Spleen (tissue), 11 donors: ENCODE data around the gene NEK10. TPM values are rescaled to one million over a fixed set of nuclear protein-coding genes. Genes with fewer than 3 reads are reported as not detected.

Source experiments
- DNase-seq: peaks from one replicate; pipeline ENCODE4 v3.0.0-alpha.2; 2020
- H3K27ac ChIP-seq, 8 donors: fragments of 200-600 bp; sonication (generic) in 7 of 8; 1 replicate in 4 of 8; 2 replicates in 4 of 8; pipeline versions ENCODE4 v1.5.0 to v1.8.0; 2016 to 2021; ENCODE audit warnings: inconsistent platforms in 4 of 8, mild to moderate bottlenecking in 4 of 8, moderate library complexity in 1 of 8
- H3K27me3 ChIP-seq, 7 donors: fragments of 200-600 bp; sonication (generic) in 6 of 7; replicated peaks in 1 of 7; 1 replicate in 4 of 7; 2 replicates in 3 of 7; pipeline versions ENCODE4 v1.5.0 to v1.8.0; 2016 to 2021; ENCODE audit warnings: inconsistent platforms in 3 of 7, mild to moderate bottlenecking in 1 of 7
- H3K36me3 ChIP-seq, 6 donors: fragments of 200-600 bp; sonication (generic) in 5 of 6; 1 replicate in 4 of 6; 2 replicates in 2 of 6; pipeline versions ENCODE4 v1.5.0 to v1.8.0; 2016 to 2021; ENCODE audit warnings: inconsistent platforms in 2 of 6
- H3K4me1 ChIP-seq, 6 donors: fragments of 200-600 bp; sonication (generic) in 5 of 6; 1 replicate in 3 of 6; 2 replicates in 3 of 6; pipeline versions ENCODE4 v1.5.0 to v1.8.0; 2016 to 2021; ENCODE audit warnings: inconsistent platforms in 3 of 6
- H3K4me3 ChIP-seq, 8 donors: fragments of 200-600 bp; sonication (generic) in 7 of 8; 1 replicate in 4 of 8; 2 replicates in 4 of 8; pipeline versions ENCODE4 v1.5.0 to v1.8.0; 2016 to 2021; ENCODE audit warnings: inconsistent platforms in 4 of 8, mild to moderate bottlenecking in 4 of 8, moderate library complexity in 2 of 8
- H3K9me3 ChIP-seq, 8 donors: fragments of 200-600 bp; sonication (generic) in 7 of 8; 1 replicate in 4 of 8; 2 replicates in 4 of 8; pipeline versions ENCODE4 v1.5.0 to v1.8.0; 2016 to 2021; ENCODE audit warnings: inconsistent platforms in 4 of 8
- CTCF ChIP-seq, 11 experiments: fragments of 200-600 bp in 7 of 11; fragments of 450-650 bp in 4 of 11; sonication (generic) in 4 of 11; IDR thresholded peaks in 8 of 11; conservative IDR thresholded peaks in 3 of 11; 1 replicate in 7 of 11; 2 replicates in 4 of 11; pipeline versions ENCODE4 v1.4.0 to v1.8.0; 2016 to 2021; ENCODE audit warnings: antibody characterized with exemption in 11 of 11, inconsistent platforms in 4 of 11, mild to moderate bottlenecking in 1 of 11
- POLR2A ChIP-seq, 3 donors: fragments of 450-650 bp; IDR thresholded peaks; one replicate each; pipeline ENCODE4 v1.5.1; 2017; ENCODE audit warnings: antibody characterized with exemption in 3 of 3, mild to moderate bottlenecking in 1 of 3
- POLR2AphosphoS5 ChIP-seq, 3 donors: sonication (generic); formaldehyde crosslinking; IDR thresholded peaks; one replicate each; pipeline ENCODE4 v1.5.1; 2017; ENCODE audit warnings: antibody characterized with exemption in 3 of 3
- WGBS, 5 donors: extraction: QIAGEN DNeasy Blood & Tissue Kit in 3 of 5; methylation state at CpG; one replicate each; pipeline versions ENCODE4 v1.1.5 to v1.1.7; 2013 to 2018; 5-methylcytosine and 5-hydroxymethylcytosine counted together
- intact Hi-C: fragments of 100-400 bp; cut with DNase I; formaldehyde crosslinking; loops from one replicate; pipeline ENCODE4 v1.15.0; 2023; ENCODE audit warnings: low total_unique reads
- polyA plus RNA-seq, 3 donors: library from polyadenylated mRNA; stranded (reverse); fragments of 200-250 nt; gene quantifications; one replicate each; pipeline ENCODE4 v1.2.1, GENCODE V29; 2013
- total RNA-seq, 7 donors: library from RNA; depleted of rRNA in 3 of 7; stranded (reverse); fragments of >200 nt in 3 of 7; fragmentation: NEBNext Ultra II Directional in 4 of 7; extraction: Animal tissue kit (Norgen Biotek cat#: 25700) in 4 of 7; gene quantifications; one replicate each; pipeline versions ENCODE4 v1.1.0 to v1.2.1, GENCODE V29; 2016 to 2021
- donor health status: healthy with polysubstance abuse.
- donor health status: DM: no; HTN: no; CAD: no; lungs with moderate emphysema.
- donor health status: DM: no; HTN: no; CAD: no.
- donor health status: Bipolar disorder and iron deficiency.
- donor health status: healthy.
- donor health status: DM: no; HTN: no; CAD: no.
- donor health status: DM: yes; HTN: yes; CAD: no.

Gene NEK10
- total and polyA plus RNA-seq, 10 donors: 0.29 to 4.1 (median 1.7) TPM

- Histone ChIP-seq H3K4me3 (no peak overlapping the region), H3K4me1 (no peaks in the 10 kb centered on the region), H3K27me3 (no peaks in the 10 kb centered on the region), H3K9me3 (no peaks in the 10 kb centered on the region), H3K27ac (no peak overlapping the region), H3K36me3 (no peaks in the 10 kb centered on the region)
- TF ChIP-seq CTCF (IDR thresholded peaks at IDR 0.05 in 8 of 11, conservative IDR thresholded peaks at IDR 0.05 in 3 of 11) (no peak), POLR2A (IDR thresholded peaks at IDR 0.05) (no peak), POLR2AphosphoS5 (IDR thresholded peaks at IDR 0.05) (no peak)
- WGBS, 5 donors: 80 to 94% (median 89%) methylated on average over 3 of the region's 3 CpGs
- intact Hi-C loops: no loop called here
- no peak for DNase-seq
These were observed 241.3 kb downstream of the NEK10 start for GRCh38 chr3:27127879-27128278.

GRCh38 chr3:27127195-27127594, 242.0 kb downstream of the NEK10 start:
- TF ChIP-seq POLR2A (IDR thresholded peaks at IDR 0.05) (no peak), CTCF (IDR thresholded peaks at IDR 0.05 in 8 of 11, conservative IDR thresholded peaks at IDR 0.05 in 3 of 11) (no peak)
- intact Hi-C loops: no loop called here

GRCh38 chr3:27125821-27126501, 243.2 kb downstream of the NEK10 start:
- TF ChIP-seq POLR2A (IDR thresholded peaks at IDR 0.05) (no peak), POLR2AphosphoS5 (IDR thresholded peaks at IDR 0.05) (no peak), CTCF (IDR thresholded peaks at IDR 0.05 in 8 of 11, conservative IDR thresholded peaks at IDR 0.05 in 3 of 11) (no peak)
- Histone ChIP-seq H3K27me3 (no peaks in the 10 kb centered on the region), H3K4me1 (no peaks in the 10 kb centered on the region), H3K27ac (no peak overlapping the region), H3K9me3 (no peaks in the 10 kb centered on the region), H3K36me3 (no peaks in the 10 kb centered on the region), H3K4me3 (no peak overlapping the region)
- intact Hi-C loops: no loop called here
- DNase-seq: no peak
- 57 to 81% (median 72%) methylated on average over 3 of the region's 3 CpGs for WGBS, 5 donors

More at GRCh38 chr3:27127195-27127594, 242.0 kb downstream of the NEK10 start:
- no peaks in the 10 kb centered on the region for H3K4me1 ChIP-seq
- no peak overlapping the region for H3K27ac ChIP-seq
- H3K4me3 ChIP-seq: no peak overlapping the region
- no peaks in the 10 kb centered on the region for H3K9me3 ChIP-seq
- no peaks in the 10 kb centered on the region for H3K27me3 ChIP-seq
- no peaks in the 10 kb centered on the region for H3K36me3 ChIP-seq
- WGBS, 5 donors: 81 to 92% (median 88%) methylated on average over 2 of the region's 2 CpGs
- no peak for DNase-seq

GRCh38 chr3:27119639-27120038, 249.5 kb downstream of the NEK10 start:
- no peaks in the 10 kb centered on the region for H3K36me3 ChIP-seq
- H3K27ac ChIP-seq: no peak overlapping the region
- WGBS, 5 donors: 68 to 73% (median 72%) methylated on average over 3 of the region's 3 CpGs

More at GRCh38 chr3:27119639-27120038, 249.5 kb downstream of the NEK10 start:
- DNase-seq: no peak
- no peaks in the 10 kb centered on the region for H3K9me3 ChIP-seq
- no peaks in the 10 kb centered on the region for H3K4me1 ChIP-seq
- intact Hi-C loops: no loop called here
- no peak overlapping the region for H3K4me3 ChIP-seq
- TF ChIP-seq POLR2A (IDR thresholded peaks at IDR 0.05) (no peak), POLR2AphosphoS5 (IDR thresholded peaks at IDR 0.05) (no peak), CTCF (IDR thresholded peaks at IDR 0.05 in 8 of 11, conservative IDR thresholded peaks at IDR 0.05 in 3 of 11) (no peak)
- H3K27me3 ChIP-seq: no peaks in the 10 kb centered on the region
